NCI-H146 (cell line): ENCODE measurements around the gene BRI3.
A peak's percentile ranks its signal among the peaks of the same experiment; 100 is the strongest.

Source experiments
- DNase-seq: peaks from one replicate; lab custom pipeline; 2025; lab: John Stamatoyannopoulos, UW

The BRI3 gene

GRCh38 chr7:98252425-98253054 is 28.9 kb upstream of the BRI3 start:
- DNase-seq: peak; percentile 26

- no peak for DNase-seq
Observed at GRCh38 chr7:98254516-98254915, 27.0 kb upstream of the BRI3 start.

GRCh38 chr7:98254951-98255610 is 26.4 kb upstream of the BRI3 start:
- no peak for DNase-seq

- DNase-seq: no peak
Observed at GRCh38 chr7:98256431-98256830, 25.1 kb upstream of the BRI3 start.

GRCh38 chr7:98257701-98258100 is 23.8 kb upstream of the BRI3 start:
- DNase-seq: no peak

- no peak for DNase-seq
Observed at GRCh38 chr7:98265841-98266271, 15.6 kb upstream of the BRI3 start.

GRCh38 chr7:98266840-98267239 is 14.6 kb upstream of the BRI3 start:
- no peak for DNase-seq

GRCh38 chr7:98267303-98267702 is 14.2 kb upstream of the BRI3 start:
- DNase-seq: no peak

GRCh38 chr7:98276241-98276761 is 5.2 kb upstream of the BRI3 start:
- DNase-seq: no peak

- no peak for DNase-seq
Observed at GRCh38 chr7:98278408-98278807, 3.1 kb upstream of the BRI3 start.

- DNase-seq: peak; percentile 36
Observed at GRCh38 chr7:98278936-98279335, 2.5 kb upstream of the BRI3 start.

- no peak for DNase-seq
Observed at GRCh38 chr7:98280296-98280695, 1.2 kb upstream of the BRI3 start.

GRCh38 chr7:98281757-98282606 is 496 bp downstream of the BRI3 start:
- no peak for DNase-seq

GRCh38 chr7:98282703-98283102 is 1.2 kb downstream of the BRI3 start:
- DNase-seq: no peak

- DNase-seq: no peak
Observed at GRCh38 chr7:98283127-98283886, 1.8 kb downstream of the BRI3 start.

GRCh38 chr7:98283887-98284222 is 2.4 kb downstream of the BRI3 start:
- no peak for DNase-seq

- no peak for DNase-seq
Observed at GRCh38 chr7:98284335-98285036, 3.0 kb downstream of the BRI3 start.

- DNase-seq: no peak
Observed at GRCh38 chr7:98285157-98286092, 3.9 kb downstream of the BRI3 start.

GRCh38 chr7:98286093-98286539 is 4.6 kb downstream of the BRI3 start:
- no peak for DNase-seq
